Calu3 (cell line): Measurements from ENCODE around the gene PKP1. TPM values are rescaled to one million over a fixed set of nuclear protein-coding genes. Genes with fewer than 3 reads are reported as not detected.

ENCODE experiments used
- BruUV-seq: library from RNA; stranded (reverse); fragments of 400-500 nt; replicated peaks from 2 replicates; lab custom pipeline; 2021; lab: Mats Ljungman, UMichigan
- CTCF ChIA-PET: fragments of 300-600 bp; sonication (Branson Sonifier 250); formaldehyde crosslinking; loops from one replicate; lab custom pipeline; 2022; ENCODE audit warnings: antibody characterized with exemption; lab: Charles Lee
- DNase-seq: peaks from one replicate; pipeline ENCODE4 v3.0.0; 2022
- H3K27ac Mint-ChIP-seq: one replicate; pipeline ENCODE4 v1.8.0; 2022; ENCODE audit warnings: mixed read lengths; ENCODE audit not compliant: unreplicated experiment
- H3K27me3 Mint-ChIP-seq: one replicate; pipeline ENCODE4 v1.8.0; 2022; ENCODE audit warnings: mixed read lengths; ENCODE audit not compliant: unreplicated experiment
- H3K36me3 Mint-ChIP-seq: one replicate; pipeline ENCODE4 v1.8.0; 2022; ENCODE audit warnings: mild to moderate bottlenecking, moderate library complexity, mixed read lengths; ENCODE audit not compliant: insufficient read depth, unreplicated experiment
- H3K4me1 Mint-ChIP-seq: one replicate; pipeline ENCODE4 v1.8.0; 2022; ENCODE audit warnings: mild to moderate bottlenecking, low read depth, mixed read lengths; ENCODE audit not compliant: unreplicated experiment
- H3K4me3 Mint-ChIP-seq: one replicate; pipeline ENCODE4 v1.8.0; 2022; ENCODE audit warnings: mild to moderate bottlenecking, low read depth, moderate library complexity, mixed read lengths; ENCODE audit not compliant: unreplicated experiment
- H3K9me3 Mint-ChIP-seq: one replicate; pipeline ENCODE4 v1.8.0; 2022; ENCODE audit warnings: low read depth, mixed read lengths; ENCODE audit not compliant: unreplicated experiment
- CTCF ChIP-seq: fragments of 200-600 bp; IDR thresholded peaks from one replicate; pipeline ENCODE4 v1.8.0; 2022; ENCODE audit warnings: antibody characterized with exemption; ENCODE audit not compliant: unreplicated experiment
- intact Hi-C: fragments of 100-400 bp; cut with micrococcal nuclease; formaldehyde crosslinking; loops from one replicate; pipeline ENCODE4 v1.10.0; 2022; ENCODE audit not compliant: unreplicated experiment
- total RNA-seq: library from RNA; stranded (reverse); gene quantifications from 2 replicates; pipeline ENCODE4 v1.2.3, GENCODE V29; 2022

Gene PKP1
- total RNA-seq, 1 experiment from 2014 or later, result 0.09 TPM

DNA sequence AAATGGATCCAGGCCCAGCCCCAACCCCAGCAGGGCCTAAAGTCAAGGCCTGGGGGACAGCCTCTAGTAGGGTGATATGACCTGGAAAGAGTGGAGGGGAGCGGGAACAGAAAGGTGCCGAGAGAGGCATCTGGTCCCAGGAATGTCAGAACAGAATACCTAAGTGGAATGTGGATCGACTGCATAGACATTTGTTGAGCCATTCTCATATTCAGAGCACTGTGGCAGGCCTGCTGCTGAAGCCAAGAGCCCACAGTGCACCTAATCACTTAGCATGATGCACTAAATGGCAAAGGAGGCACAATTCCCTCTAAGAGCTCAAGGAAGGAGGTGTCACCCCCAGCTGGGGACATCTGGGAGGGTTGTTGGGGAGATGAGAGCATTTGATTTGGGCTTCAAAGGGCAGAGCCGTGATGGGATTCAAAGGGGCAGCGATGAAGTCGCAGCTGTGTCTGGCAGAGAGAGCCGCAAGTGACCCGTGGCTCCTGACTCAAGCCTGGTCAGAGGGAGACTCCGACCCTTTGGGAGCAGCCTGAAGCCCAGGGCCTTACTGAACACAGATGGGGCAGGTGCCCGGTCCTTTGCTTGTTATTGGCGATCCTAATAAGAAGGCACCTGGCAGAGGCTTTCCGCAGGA is 8.6 kb upstream of the PKP1 start:
- H3K27me3 Mint-ChIP-seq, result no peaks in the 10 kb centered on the region
- CTCF ChIA-PET, result interaction anchor here (0.6 to 1.3 kb wide), 8 partner anchors 8 to 106 kb away, joined by 3 to 6 read pairs (median 3); partner anchors contain the start of gene PKP1
- H3K4me3 Mint-ChIP-seq, result no peak overlapping the region
- H3K4me1 Mint-ChIP-seq, result peaks cover 38% of the 10 kb centered on the region
- no TSS peak for BruUV-seq
- intact Hi-C loops, result no loop called here
- peak overlapping the region; percentile 69 for H3K27ac Mint-ChIP-seq
- no peak for TF ChIP-seq CTCF
- no peak for DNase-seq
- peaks cover 6% of the 10 kb centered on the region for H3K36me3 Mint-ChIP-seq
- no peaks in the 10 kb centered on the region for H3K9me3 Mint-ChIP-seq

- peaks cover 38% of the 10 kb centered on the region for H3K4me1 Mint-ChIP-seq
- intact Hi-C loops, result no loop called here
- BruUV-seq, result no TSS peak
- H3K27ac Mint-ChIP-seq, result peak overlapping the region; percentile 69
- H3K27me3 Mint-ChIP-seq, result no peaks in the 10 kb centered on the region
- H3K9me3 Mint-ChIP-seq, result no peaks in the 10 kb centered on the region
- peaks cover 6% of the 10 kb centered on the region for H3K36me3 Mint-ChIP-seq
- DNase-seq, result peak; percentile 98
- H3K4me3 Mint-ChIP-seq, result no peak overlapping the region
- no peak for TF ChIP-seq CTCF
- CTCF ChIA-PET, result interaction anchor here (0.6 to 1.3 kb wide), 9 partner anchors 8 to 160 kb away, joined by 3 to 6 read pairs (median 3); partner anchors contain the start of gene PKP1
These were observed 8.0 kb upstream of the PKP1 start for GRCh38 chr1:201275253-201275666.

- H3K9me3 Mint-ChIP-seq, result no peaks in the 10 kb centered on the region
- DNase-seq, result peak; percentile 34
- peaks cover 6% of the 10 kb centered on the region for H3K36me3 Mint-ChIP-seq
- peaks cover 38% of the 10 kb centered on the region for H3K4me1 Mint-ChIP-seq
- H3K4me3 Mint-ChIP-seq, result no peak overlapping the region
- intact Hi-C loops, result no loop called here
- no peak overlapping the region for H3K27ac Mint-ChIP-seq
- H3K27me3 Mint-ChIP-seq, result no peaks in the 10 kb centered on the region
- CTCF ChIA-PET, result interaction anchor here (0.6 to 1.8 kb wide), 6 partner anchors 10 to 396 kb away, joined by 3 to 4 read pairs (median 4); no protein-coding TSS in a partner anchor
- no peak for TF ChIP-seq CTCF
- no TSS peak for BruUV-seq
These were observed 6.4 kb upstream of the PKP1 start for GRCh38 chr1:201276891-201277290.

GRCh38 chr1:201277441-201277840 is 5.9 kb upstream of the PKP1 start:
- no peak for TF ChIP-seq CTCF
- H3K27ac Mint-ChIP-seq, result no peak overlapping the region
- H3K27me3 Mint-ChIP-seq, result no peaks in the 10 kb centered on the region
- no peak for DNase-seq
- H3K36me3 Mint-ChIP-seq, result peaks cover 6% of the 10 kb centered on the region
- no peak overlapping the region for H3K4me3 Mint-ChIP-seq
- BruUV-seq, result no TSS peak
- no peaks in the 10 kb centered on the region for H3K9me3 Mint-ChIP-seq
- CTCF ChIA-PET, result interaction anchor here (0.6 to 1.8 kb wide), 5 partner anchors 11 to 374 kb away, joined by 3 to 4 read pairs (median 4); no protein-coding TSS in a partner anchor
- intact Hi-C loops, result no loop called here
- peaks cover 38% of the 10 kb centered on the region for H3K4me1 Mint-ChIP-seq
